IgD-negative memory B cell (primary cell): Measurements from ENCODE around the gene ERICH4. TPM values are rescaled to one million over a fixed set of nuclear protein-coding genes. Genes with fewer than 3 reads are reported as not detected.
"Not testable (repeated sequence)": the region's sequence is repeated elsewhere in the genome, so short reads cannot be mapped to it uniquely, and the experiment has no call there.

Source experiments
- H3K27ac Mint-ChIP-seq, 3 donors: one replicate each; pipeline ENCODE4 v1.8.0; 2020 to 2022; ENCODE audit warnings: mild to moderate bottlenecking in 3 of 3, mixed read lengths in 3 of 3, moderate library complexity in 1 of 3
- H3K27me3 Mint-ChIP-seq: one replicate; pipeline ENCODE4 v1.8.0; 2021; ENCODE audit warnings: mixed read lengths
- H3K36me3 Mint-ChIP-seq: one replicate; pipeline ENCODE4 v1.8.0; 2020; ENCODE audit warnings: mild to moderate bottlenecking, mixed read lengths
- H3K4me1 Mint-ChIP-seq, 3 donors: one replicate each; pipeline ENCODE4 v1.8.0; 2020 to 2022; ENCODE audit warnings: mixed read lengths in 3 of 3, mild to moderate bottlenecking in 1 of 3
- H3K4me3 Mint-ChIP-seq, 4 donors: one replicate each; pipeline ENCODE4 v1.8.0; 2020 to 2022; ENCODE audit warnings: mild to moderate bottlenecking in 4 of 4, mixed read lengths in 4 of 4, moderate library complexity in 3 of 4
- H3K9me3 Mint-ChIP-seq, 3 donors: one replicate each; pipeline ENCODE4 v1.8.0; 2020 to 2021; ENCODE audit warnings: mixed read lengths in 3 of 3, mild to moderate bottlenecking in 1 of 3
- polyA plus RNA-seq: library from polyadenylated mRNA; unstranded; fragments of 300-500 nt; fragmentation: Illumina TruSeq; gene quantifications from one replicate; pipeline ENCODE4 v1.2.3, GENCODE V29; 2021

Gene ERICH4, protein sequence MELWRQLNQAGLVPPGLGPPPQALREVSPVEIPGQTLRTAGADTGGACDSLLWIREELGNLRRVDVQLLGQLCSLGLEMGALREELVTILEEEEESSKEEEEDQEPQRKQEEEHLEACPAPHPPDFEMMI
- polyA plus RNA-seq, result not detected

- peaks cover 3% of the 10 kb centered on the region for H3K36me3 Mint-ChIP-seq
- H3K4me1 Mint-ChIP-seq, result peaks cover 0 to 13% (median 7%) of the 10 kb centered on the region in 3 donors
- H3K9me3 Mint-ChIP-seq, result no peaks in the 10 kb centered on the region
- H3K27me3 Mint-ChIP-seq, result peaks cover 7% of the 10 kb centered on the region
- H3K4me3 Mint-ChIP-seq, result peak within 1 kb of the TSS in 2 of 4 donors; percentile 39 to 56
- H3K27ac Mint-ChIP-seq, result peak within 1 kb of the TSS in 1 of 3 donors; percentile 31
Observed at GRCh38 chr19:41442473-41443355, at the start of gene ERICH4. Gene ERICH4, plus strand, starts transcription at chr19:41443156. Its CDS starts 14 bp downstream, at chr19:41443170.

DNA sequence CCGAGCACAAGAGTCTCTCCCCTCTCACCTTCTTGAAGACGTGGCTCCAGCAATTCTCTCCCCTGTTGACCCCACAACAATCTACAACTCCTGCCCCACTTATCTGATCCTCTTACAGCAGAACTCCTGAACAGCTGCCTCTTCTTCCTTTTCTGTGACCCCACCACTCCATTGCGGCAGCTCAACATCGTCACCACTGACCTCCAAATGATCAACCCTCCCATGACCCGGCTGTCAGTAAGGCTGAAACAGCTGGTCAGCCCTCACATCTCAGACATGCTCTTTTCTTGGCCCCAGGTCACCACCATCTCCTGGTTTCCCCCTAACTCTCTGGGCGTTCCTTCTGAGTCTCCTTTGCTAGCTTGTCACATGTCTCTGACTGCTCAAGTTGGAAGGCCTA is 47.6 kb upstream of the ERICH4 start:
- Mint-ChIP-seq H3K36me3 (peaks cover 2% of the 10 kb centered on the region), H3K9me3 (no peaks in the 10 kb centered on the region), H3K27me3 (no peaks in the 10 kb centered on the region), H3K4me1 (peaks cover 24 to 29% (median 24%) of the 10 kb centered on the region in 3 donors), H3K27ac (peak overlapping the region in 1 of 3 donors; percentile 3), H3K4me3 (peak overlapping the region; percentile 15 to 98 (median 52))

- Mint-ChIP-seq H3K27ac (peak within 1 kb of the TSS; percentile 98 to 100 (median 100)), H3K4me1 (peaks cover 24 to 30% (median 29%) of the 10 kb centered on the region in 3 donors), H3K27me3 (no peaks in the 10 kb centered on the region)
Observed at GRCh38 chr19:41397086-41398049, 45.6 kb upstream of the ERICH4 start, which contains the start of the genes BCKDHA and EXOSC5. Gene BCKDHA, plus strand, starts transcription at chr19:41397818. Its CDS starts 10 bp downstream, at chr19:41397828. Gene EXOSC5, minus strand, starts transcription at chr19:41397359. Its CDS starts 31 bp downstream, at chr19:41397328.

GRCh38 chr19:41398050-41398418 is 44.9 kb upstream of the ERICH4 start:
- H3K9me3 Mint-ChIP-seq, result no peaks in the 10 kb centered on the region
- no peaks in the 10 kb centered on the region for H3K27me3 Mint-ChIP-seq
- H3K4me1 Mint-ChIP-seq, result peaks cover 22 to 30% (median 29%) of the 10 kb centered on the region in 3 donors
- peak overlapping the region; percentile 98 to 100 (median 100) for H3K27ac Mint-ChIP-seq
- peak overlapping the region; percentile 93 to 99 (median 98) for H3K4me3 Mint-ChIP-seq
- peaks cover 2% of the 10 kb centered on the region for H3K36me3 Mint-ChIP-seq

More at GRCh38 chr19:41397086-41398049, 45.6 kb upstream of the ERICH4 start, which contains the start of the genes BCKDHA and EXOSC5:
- peak within 1 kb of the TSS; percentile 93 to 99 (median 98) for H3K4me3 Mint-ChIP-seq
- no peaks in the 10 kb centered on the region for H3K9me3 Mint-ChIP-seq
- H3K36me3 Mint-ChIP-seq, result peaks cover 2% of the 10 kb centered on the region

- Mint-ChIP-seq H3K36me3 (peaks cover 2% of the 10 kb centered on the region), H3K4me1 (peaks cover 22 to 30% (median 29%) of the 10 kb centered on the region in 3 donors), H3K9me3 (no peaks in the 10 kb centered on the region), H3K27me3 (no peaks in the 10 kb centered on the region), H3K27ac (peak overlapping the region in 2 of 3 donors; percentile 98 to 100), H3K4me3 (peak overlapping the region; percentile 93 to 99 (median 98))
Observed at GRCh38 chr19:41398598-41398997, 44.4 kb upstream of the ERICH4 start.

- H3K4me3 Mint-ChIP-seq, result peak overlapping the region; percentile 93 to 99 (median 98)
- H3K4me1 Mint-ChIP-seq, result peaks cover 19 to 30% (median 29%) of the 10 kb centered on the region in 3 donors
- H3K9me3 Mint-ChIP-seq, result no peaks in the 10 kb centered on the region
- H3K27me3 Mint-ChIP-seq, result no peaks in the 10 kb centered on the region
- no peaks in the 10 kb centered on the region for H3K36me3 Mint-ChIP-seq
- H3K27ac Mint-ChIP-seq, result peak overlapping the region in 2 of 3 donors; percentile 62 to 98
Observed at GRCh38 chr19:41399091-41399490, 43.9 kb upstream of the ERICH4 start.

DNA sequence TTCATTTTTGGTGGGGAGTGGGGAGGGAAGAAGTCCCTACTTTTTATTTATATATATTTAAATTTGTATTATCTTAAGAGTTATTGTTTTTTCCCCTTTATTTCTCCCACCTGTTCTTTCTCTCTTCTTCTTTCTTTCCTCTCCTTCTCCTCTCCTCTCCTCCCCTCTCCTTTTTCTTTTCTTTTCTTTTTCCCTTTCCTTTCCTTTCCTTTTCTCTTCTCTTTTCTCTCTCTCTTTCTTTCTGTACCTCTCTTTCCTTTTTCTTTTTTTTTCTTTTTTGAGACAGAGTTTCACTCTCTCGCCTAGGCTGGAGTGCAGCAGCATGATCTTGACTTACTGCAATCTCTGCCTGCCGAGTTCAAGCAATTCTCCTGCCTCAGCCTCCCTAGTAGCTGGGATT is 43.4 kb upstream of the ERICH4 start:
- Mint-ChIP-seq H3K36me3 (no peaks in the 10 kb centered on the region), H3K27me3 (no peaks in the 10 kb centered on the region), H3K9me3 (no peaks in the 10 kb centered on the region), H3K4me1 (peaks cover 19 to 30% (median 29%) of the 10 kb centered on the region in 3 donors), H3K4me3 (peak overlapping the region in 2 of 4 donors; percentile 65 to 93), H3K27ac (peak overlapping the region in 2 of 3 donors; percentile 62 to 98)

DNA sequence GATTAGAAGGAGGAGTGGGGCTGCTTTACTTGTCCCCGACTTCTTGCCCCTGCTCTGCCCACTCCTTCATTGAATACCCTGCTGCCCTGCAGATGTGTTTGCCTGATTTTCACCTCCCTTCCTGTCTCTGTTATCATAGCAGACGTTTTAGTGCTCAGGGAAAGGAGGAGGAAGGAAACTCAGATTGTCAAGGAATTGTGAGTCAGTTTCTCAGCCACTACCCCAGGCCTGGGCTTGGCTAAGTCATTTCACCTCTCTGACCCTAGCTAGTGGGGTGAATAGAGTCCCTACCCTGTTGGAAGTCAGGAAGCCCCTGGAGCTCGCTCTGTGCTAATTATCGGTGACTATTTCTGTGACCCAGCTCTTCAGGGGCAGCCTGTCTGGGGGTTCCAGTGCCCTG is 41.5 kb upstream of the ERICH4 start:
- Mint-ChIP-seq H3K27ac (no peak overlapping the region), H3K4me1 (peaks cover 12 to 22% (median 21%) of the 10 kb centered on the region in 3 donors), H3K4me3 (peak overlapping the region in 2 of 4 donors; percentile 19 to 54), H3K36me3 (no peaks in the 10 kb centered on the region), H3K9me3 (no peaks in the 10 kb centered on the region), H3K27me3 (no peaks in the 10 kb centered on the region)

DNA sequence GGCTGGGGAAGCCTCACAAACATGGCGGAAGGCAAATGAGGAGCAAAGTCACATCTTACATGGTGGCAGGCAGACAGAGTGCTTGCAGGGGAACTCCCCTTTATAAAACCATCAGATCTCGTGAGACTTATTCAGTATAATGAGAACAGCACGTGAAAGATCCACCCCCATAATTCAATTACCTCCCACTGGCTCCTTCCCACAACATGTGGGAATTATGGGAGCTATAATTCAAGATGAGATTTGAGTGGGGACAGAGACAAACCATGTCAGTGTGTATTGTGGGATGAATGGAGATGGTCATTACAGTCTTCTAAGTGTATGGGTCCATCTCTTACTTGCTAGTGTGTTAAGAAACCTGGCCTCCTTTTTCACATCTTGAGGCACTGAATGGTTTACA is 40.9 kb upstream of the ERICH4 start:
- Mint-ChIP-seq H3K4me3 (no peak overlapping the region), H3K9me3 (no peaks in the 10 kb centered on the region), H3K27me3 (no peaks in the 10 kb centered on the region), H3K27ac (no peak overlapping the region), H3K36me3 (no peaks in the 10 kb centered on the region), H3K4me1 (peaks cover 13 to 23% (median 21%) of the 10 kb centered on the region in 3 donors)

DNA sequence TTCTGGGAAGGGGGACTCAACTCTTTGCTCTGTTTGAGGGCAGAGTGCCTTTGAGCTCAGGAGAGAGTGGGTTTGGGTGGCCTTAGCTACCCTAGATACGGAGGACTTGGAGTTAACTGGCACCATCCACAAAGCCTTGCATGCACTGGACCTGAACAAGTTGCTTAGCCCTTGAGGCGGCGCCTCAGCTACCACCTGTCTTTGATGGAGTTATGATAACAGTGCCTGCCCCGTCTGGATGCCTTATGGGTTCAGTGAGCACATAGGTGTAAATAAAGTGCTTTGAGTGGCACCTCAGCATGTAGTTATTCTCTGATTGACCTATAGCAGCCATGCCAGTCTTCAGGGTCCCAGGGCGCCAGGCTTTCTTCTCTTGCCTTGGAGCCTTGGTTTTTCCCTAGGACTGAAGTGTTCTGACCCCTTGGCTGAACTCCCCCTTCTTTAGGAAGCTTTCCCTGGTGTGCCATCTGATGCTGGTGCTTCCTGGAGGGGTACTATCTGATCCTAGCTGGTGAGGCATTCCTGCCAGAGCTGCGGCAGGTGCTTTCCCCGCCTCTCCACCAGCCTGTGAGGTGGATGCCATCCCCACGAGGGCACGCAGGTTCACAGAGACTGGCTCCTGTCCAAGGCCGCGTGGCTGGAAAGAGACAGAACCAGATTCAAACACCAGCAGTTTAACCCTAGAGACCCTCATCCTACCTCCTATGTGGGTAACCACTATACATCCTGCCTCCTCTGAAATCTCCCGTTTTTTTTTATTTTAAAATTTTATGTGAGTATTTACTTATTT is 39.6 kb upstream of the ERICH4 start:
- Mint-ChIP-seq H3K4me1 (peaks cover 7 to 21% (median 9%) of the 10 kb centered on the region in 3 donors), H3K27me3 (no peaks in the 10 kb centered on the region), H3K36me3 (no peaks in the 10 kb centered on the region), H3K9me3 (no peaks in the 10 kb centered on the region), H3K27ac (no peak overlapping the region), H3K4me3 (peak overlapping the region in 1 of 4 donors; percentile 52)

DNA sequence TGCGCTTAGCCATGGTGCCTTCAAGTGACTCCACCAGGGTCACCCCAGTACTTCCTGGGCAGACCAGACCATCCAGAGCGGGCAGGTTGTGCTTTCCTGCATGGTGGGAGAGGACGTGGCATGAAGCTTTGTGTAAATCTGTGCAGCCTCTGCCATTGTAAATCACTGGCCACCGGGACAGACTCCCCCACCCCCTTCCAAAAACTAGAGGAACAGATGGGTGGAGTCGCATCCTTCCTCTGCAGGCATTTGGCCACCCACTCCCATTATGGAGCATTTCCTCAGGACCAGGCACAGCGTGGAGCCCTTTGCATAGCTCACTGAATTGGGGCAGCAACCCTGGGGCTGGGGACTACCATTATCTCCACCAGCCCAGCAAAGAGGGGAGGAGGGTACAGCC is 37.2 kb upstream of the ERICH4 start:
- Mint-ChIP-seq H3K36me3 (no peaks in the 10 kb centered on the region), H3K4me3 (no peak overlapping the region), H3K9me3 (no peaks in the 10 kb centered on the region), H3K4me1 (peaks cover 9 to 21% (median 10%) of the 10 kb centered on the region in 3 donors), H3K27me3 (no peaks in the 10 kb centered on the region), H3K27ac (no peak overlapping the region)

DNA sequence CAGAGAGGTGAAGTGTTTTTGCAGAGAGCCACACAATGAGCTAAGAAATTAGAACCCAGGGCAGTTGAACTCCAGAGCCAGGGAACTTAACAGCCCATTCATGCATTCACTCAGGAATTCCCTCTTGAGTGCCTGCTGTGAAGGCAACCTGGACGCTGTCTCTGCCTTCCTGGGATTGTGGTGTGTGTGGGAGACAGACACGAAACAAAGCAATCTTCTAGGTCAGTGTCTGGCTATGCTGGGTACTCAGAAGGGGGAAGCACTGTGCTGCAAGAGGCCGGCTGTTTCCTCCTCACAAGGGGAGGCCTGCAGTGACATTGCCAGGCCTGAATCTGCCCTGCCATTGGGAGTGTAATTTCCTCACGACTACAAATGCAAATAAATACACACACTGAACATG is 35.7 kb upstream of the ERICH4 start:
- Mint-ChIP-seq H3K4me3 (no peak overlapping the region), H3K4me1 (peaks cover 10 to 15% (median 12%) of the 10 kb centered on the region in 3 donors), H3K9me3 (no peaks in the 10 kb centered on the region), H3K36me3 (no peaks in the 10 kb centered on the region), H3K27ac (no peak overlapping the region), H3K27me3 (no peaks in the 10 kb centered on the region)

GRCh38 chr19:41408256-41408655 is 34.7 kb upstream of the ERICH4 start:
- Mint-ChIP-seq H3K27me3 (no peaks in the 10 kb centered on the region), H3K4me3 (no peak overlapping the region), H3K9me3 (no peaks in the 10 kb centered on the region), H3K4me1 (peaks cover 10 to 15% (median 12%) of the 10 kb centered on the region in 3 donors), H3K36me3 (no peaks in the 10 kb centered on the region), H3K27ac (no peak overlapping the region)

DNA sequence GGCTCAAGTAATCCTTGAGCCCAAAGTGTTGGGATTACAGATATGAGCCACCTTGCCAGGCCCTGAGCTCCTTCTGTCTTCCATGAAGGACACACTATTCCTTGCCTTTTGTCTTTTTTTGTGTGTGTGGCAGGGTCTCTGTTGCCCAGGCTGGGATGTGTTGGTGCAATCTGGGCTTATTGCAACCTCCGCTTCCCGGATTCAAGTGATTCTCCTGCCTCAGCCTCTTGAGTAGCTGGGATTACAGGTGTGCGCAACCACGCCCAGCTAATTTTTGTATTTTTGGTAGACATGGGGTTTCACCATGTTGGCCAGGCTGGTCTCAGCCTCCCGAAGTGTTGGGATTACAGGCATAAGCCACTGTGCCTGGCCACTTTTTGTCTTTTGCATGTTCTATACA is 34.1 kb upstream of the ERICH4 start:
- H3K4me1 Mint-ChIP-seq, result peaks cover 10 to 15% (median 12%) of the 10 kb centered on the region in 3 donors
- not testable (repeated sequence) for H3K27me3 Mint-ChIP-seq, H3K9me3 Mint-ChIP-seq, H3K27ac Mint-ChIP-seq, H3K4me3 Mint-ChIP-seq, H3K36me3 Mint-ChIP-seq
